Fibroblast of mammary gland (primary cell): ENCODE results near the gene RSRC1.
A peak's percentile ranks its signal among the peaks of the same experiment; 100 is the strongest.
"Not testable (repeated sequence)": the region's sequence is repeated elsewhere in the genome, so short reads cannot be mapped to it uniquely, and the experiment has no call there.

ENCODE experiments used
- DNase-seq: peaks from one replicate; pipeline ENCODE4 v3.0.0-alpha.2; 2010; ENCODE audit warnings: low read depth
- H3K4me3 ChIP-seq: 2 replicates; pipeline ENCODE4 v1.5.1; 2011; ENCODE audit warnings: low read depth, mild to moderate bottlenecking, low read length, moderate library complexity; ENCODE audit not compliant: control insufficient read depth
- CTCF ChIP-seq: conservative IDR thresholded peaks from 2 replicates; pipeline ENCODE4 v1.5.1; 2011; ENCODE audit warnings: low read depth, low read length, inconsistent platforms; ENCODE audit not compliant: control insufficient read depth, insufficient read depth

RSRC1 gene

DNA sequence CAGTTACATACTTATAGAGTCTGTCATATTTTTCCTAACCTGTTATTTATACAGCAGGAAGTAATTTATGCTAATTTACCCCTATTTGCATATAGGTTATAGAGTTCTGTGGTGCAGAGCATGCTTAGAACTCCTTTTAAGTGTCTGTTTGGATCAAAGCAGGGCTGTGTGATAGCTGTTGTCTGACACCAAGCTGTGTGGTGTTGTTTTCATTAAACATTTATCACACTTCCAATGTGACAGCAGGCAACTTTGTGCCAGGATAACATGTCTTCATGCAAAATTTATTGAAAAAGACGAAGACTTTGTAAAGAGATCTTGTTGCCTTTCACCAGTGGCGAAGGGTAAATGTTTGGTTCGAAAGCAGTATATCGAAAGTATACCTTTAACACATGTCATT lies 100.2 kb downstream of the RSRC1 start:
- no peak overlapping the region for H3K4me3 ChIP-seq
- no peak for DNase-seq
- no peak for TF ChIP-seq CTCF

DNA sequence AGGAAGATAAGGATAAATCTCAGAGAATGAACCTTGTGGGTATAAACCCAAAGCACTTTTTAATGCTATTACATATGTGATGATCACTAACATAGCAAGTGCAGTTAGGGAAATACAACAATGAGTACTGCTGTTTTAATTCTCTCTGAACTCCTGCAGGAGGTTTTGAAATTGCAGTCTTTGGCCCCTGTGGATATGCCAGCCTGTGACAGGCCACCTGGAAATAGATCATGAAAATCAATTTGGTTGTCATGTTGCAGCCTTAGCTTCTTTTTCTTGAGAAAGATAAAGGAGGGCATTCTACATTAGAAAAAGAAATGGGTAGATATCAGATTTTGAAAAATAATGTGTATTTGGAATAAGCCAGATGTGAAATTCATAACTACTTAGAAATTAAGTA lies 103.6 kb downstream of the RSRC1 start:
- no peak for TF ChIP-seq CTCF
- no peak overlapping the region for H3K4me3 ChIP-seq
- no peak for DNase-seq

- no peak for TF ChIP-seq CTCF
- H3K4me3 ChIP-seq, result no peak overlapping the region
- DNase-seq, result no peak
Measured at GRCh38 chr3:158217992-158218391, 108.1 kb downstream of the RSRC1 start.

DNA sequence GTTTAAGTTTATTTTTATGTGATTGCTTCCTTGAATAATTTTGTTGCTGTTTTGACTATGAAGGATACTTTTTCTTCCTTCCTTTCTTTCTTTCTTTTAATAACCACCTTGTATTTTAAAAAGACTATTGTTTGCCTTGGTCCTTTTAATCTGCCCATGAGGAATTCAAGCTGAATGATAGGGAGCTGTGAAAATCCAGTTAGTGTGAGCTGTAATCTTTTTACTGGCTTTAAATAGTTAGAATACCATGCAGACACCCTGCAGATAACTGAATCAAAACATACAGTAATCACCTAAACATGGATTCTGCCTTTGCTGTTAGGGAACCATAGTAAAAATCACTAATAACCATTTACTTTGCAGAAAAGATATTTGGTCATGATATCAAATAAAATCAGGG lies 110.7 kb downstream of the RSRC1 start:
- DNase-seq, result no peak
- H3K4me3 ChIP-seq, result no peak overlapping the region
- no peak for TF ChIP-seq CTCF

- TF ChIP-seq CTCF, result no peak
- DNase-seq, result peak; percentile 18
Measured at GRCh38 chr3:158221426-158221825, 111.5 kb downstream of the RSRC1 start.

DNA sequence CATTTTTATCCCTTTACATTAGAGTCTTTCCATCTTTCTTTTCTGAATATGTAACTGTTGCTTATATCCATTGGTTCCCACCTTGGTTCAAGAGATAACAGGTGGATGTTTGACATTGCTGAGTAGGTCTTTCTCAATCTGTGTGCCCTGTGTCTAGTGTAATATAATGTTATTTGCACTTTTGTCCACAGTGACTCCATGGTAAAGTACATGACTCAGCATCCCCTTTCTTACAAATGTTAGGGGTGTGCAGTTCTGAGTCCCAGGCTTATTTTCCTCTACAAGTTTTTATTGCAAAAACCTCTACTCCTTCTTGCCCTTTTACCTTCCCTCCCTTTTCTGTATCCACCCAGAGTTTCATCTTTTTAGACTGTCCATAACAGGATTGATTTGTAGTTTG lies 116.5 kb downstream of the RSRC1 start:
- DNase-seq, result no peak
- TF ChIP-seq CTCF, result no peak
- H3K4me3 ChIP-seq, result no peak overlapping the region

More at GRCh38 chr3:158221426-158221825, 111.5 kb downstream of the RSRC1 start:
- no peak overlapping the region for H3K4me3 ChIP-seq

DNA sequence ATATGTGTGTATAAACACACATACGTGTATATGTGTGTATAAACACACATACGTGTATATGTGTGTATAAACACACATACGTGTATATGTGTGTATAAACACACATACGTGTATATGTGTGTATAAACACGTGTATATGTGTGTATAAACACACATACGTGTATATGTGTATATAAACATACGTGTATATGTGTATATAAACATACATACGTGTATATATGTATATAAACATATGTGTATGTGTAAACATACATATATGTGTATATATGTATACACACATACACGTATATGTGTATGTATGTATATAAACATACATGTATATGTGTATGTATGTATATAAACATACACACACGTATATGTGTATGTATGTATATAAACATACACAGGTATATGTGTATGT lies 119.1 kb downstream of the RSRC1 start:
- H3K4me3 ChIP-seq, DNase-seq: not testable (repeated sequence)
